ENCODE data around the gene BPIFA1.

DNA sequence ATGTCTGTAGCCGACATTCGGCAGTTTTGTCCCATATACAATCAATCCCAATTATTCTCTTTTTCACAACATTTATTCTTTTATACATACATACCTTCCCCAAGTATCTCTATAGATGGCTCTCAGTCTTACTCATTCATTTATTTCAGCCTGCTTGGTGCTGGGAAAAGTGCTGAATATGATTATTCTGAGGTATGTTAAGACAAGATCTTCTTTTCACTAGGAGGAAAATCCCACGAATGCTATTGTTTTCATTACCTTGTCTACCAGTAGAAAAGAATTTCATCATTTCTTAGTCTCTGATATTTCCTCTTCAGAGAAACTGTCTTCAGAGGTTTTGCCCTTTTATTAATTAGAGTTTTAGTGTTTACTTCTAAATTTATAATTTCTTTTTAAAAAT lies 32.4 kb upstream of the BPIFA1 start:
- TF ChIP-seq CTCF (IDR thresholded peaks at IDR 0.05): no peak
- no peak for TF ChIP-seq POLR2A (IDR thresholded peaks at IDR 0.05)

All from tibial nerve (tissue), 3 donors.